T-helper 2 cell treated with Interferon-gamma antibody and Interleukin-4, amounts not matched to agents 100 ng/mL and 5 ng/mL, for 36 hours (primary cell): ENCODE data around the gene IGSF21. TPM values are rescaled to one million over a fixed set of nuclear protein-coding genes. Genes with fewer than 3 reads are reported as not detected.

Source experiments
- intact Hi-C: fragments of 100-400 bp; cut with micrococcal nuclease; formaldehyde crosslinking; loops from one replicate; pipeline ENCODE4 v1.15.1; 2023
- total RNA-seq: library from RNA; stranded (reverse); gene quantifications from 2 replicates; pipeline ENCODE4 v1.2.3, GENCODE V29; 2022

IGSF21 gene
- total RNA-seq, 1 donor from 2014 or later: not detected

DNA sequence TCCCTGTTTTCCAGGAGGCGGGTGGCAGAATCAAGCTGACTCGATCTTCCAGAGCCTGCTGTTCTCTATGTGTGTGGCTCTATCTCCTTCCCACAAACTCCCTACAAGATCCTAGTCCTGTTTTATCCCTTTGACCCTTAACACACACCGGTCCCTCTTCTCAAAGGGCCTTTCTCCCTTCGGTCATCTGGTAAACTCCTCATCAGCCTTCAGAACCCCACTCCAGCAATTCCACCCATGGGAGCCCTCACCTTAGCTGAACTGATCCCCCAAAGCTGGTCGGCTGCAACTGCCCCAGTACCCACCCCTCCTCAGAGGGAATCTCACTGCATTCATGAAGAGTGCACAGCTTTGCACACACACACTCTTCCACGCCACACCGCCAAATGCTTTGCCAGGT lies 184.9 kb downstream of the IGSF21 start:
- intact Hi-C loops: no loop called here

DNA sequence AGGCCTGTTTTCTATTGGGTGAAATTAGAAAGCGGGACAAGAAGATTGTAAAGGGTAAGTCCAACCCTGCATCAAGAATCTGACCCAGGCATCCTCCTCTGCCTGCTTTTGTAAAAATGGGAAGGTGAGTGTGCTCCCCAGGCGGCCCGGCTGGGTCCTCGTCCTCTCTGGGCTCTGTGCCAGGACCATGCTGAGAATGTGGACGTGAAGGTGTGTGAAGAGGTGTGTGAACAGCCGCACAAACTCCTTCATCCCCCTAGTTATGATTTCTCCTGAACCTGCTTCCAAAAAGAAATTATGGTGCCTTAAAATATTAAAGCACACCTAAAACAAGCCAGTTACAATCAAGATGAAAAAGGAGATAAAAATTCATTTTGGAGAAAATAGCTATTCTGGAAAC lies 185.7 kb downstream of the IGSF21 start:
- intact Hi-C loops: no loop called here

DNA sequence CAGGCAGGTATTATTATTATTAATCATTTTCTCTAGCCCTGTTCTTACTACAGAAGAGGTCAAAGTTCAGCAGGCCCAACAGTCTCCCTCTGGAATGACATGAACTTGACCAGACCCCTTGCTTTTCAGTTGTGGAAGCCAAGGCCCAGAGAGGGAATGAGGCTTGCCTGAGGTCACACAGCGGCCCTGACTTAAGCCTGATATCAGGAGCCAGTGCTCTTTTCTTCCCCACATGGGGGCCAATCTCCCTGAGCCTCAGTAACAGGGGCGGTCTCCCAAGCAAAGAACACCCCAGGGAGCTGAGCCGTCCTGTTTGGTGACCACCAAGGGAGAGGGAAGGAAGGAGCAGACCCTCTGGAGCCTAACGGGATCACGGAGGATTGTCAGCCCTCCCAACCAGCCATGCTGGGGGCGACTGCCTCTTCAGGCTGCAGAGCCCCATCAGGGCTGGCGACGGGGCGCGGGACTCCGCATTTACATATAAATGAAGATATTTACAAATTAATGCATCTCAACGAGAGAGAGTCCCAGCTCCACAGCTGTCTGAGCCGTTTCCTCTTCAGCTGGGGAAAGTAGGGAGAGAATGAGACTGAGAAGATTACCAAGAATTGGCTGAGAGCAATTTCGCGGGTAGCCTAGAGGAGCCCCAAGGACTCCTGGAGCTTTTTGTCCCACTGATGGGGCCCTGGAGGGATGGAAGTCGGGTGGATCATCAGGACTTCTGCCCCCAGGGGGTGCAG lies 187.0 kb downstream of the IGSF21 start:
- intact Hi-C loops: no loop called here

DNA sequence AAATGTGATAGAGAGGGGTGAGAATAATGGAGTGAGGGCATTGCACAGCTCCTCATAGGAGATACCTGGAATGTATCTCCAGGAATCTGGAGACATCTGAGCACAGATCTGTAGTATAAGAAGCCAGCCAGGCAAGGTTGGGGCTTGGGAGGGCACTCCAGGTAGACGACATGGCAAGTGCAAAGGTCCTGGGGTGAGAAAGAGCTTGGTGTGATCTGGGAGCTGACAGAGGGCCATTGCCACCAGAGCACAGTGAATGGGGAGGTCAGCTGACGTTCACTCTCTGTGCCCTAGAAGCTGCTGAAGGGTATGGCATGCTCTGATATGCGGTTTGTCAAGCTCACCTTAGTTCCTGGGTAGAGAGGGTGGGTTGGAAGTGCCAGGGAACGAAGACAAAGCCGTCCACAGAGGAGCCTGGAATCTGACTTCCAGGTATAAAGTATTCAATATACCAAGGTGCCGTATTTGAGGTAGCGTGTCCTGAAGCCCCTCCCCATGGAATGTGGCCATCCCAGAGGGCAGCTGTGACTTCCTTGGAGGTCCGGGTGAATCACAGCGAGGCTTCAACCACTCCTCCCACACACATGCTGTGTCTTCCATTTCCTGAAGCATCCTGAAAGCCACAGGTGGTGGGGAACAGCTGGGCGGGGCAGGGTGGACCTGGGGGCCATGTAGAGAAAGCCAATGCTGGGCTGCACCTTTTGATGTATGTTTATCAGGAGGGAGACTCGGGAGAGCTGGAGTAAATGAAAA lies 190.5 kb downstream of the IGSF21 start:
- intact Hi-C loops: no loop called here

DNA sequence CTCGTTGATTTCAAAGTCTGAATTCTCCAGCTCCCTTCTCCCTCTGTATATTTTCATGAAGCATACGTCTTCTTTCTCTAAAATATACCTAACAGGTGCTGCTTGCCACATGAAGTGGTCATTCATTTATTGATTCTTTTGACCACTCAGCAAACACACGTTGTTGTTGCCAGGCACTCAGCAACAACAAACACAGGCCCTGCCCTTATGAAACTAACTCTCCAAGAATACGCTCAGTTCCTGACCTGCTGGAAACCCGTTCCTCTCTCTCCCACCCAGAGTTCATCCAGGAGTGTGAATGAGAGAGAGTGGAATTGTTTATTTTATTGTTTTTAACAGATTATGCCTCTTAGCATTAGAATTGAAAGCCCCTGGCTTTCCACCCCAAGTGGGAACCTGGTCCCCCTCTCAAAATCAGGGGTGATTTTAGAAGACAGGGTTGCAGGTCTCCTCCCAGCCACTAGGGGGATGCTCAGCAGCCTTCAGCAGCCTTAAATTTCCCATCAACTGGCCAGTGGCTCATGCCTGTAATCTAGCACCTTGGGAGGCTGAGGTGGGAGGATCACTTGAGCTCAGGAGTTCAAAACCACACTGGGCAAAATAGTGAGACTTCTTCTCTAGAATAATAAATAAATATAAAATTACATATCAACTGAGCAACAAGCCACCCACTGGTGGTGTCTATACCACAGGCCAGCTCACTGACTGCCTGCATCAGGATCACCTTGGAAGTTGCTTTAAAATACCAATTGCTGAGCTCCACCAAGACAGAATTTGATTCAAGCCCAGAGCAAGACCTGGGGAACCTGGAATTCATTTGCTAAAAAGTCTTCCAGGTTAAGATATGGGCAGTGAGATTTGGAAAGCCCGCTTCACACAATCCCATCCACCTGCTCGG lies 192.1 kb downstream of the IGSF21 start:
- intact Hi-C loops: no loop called here

DNA sequence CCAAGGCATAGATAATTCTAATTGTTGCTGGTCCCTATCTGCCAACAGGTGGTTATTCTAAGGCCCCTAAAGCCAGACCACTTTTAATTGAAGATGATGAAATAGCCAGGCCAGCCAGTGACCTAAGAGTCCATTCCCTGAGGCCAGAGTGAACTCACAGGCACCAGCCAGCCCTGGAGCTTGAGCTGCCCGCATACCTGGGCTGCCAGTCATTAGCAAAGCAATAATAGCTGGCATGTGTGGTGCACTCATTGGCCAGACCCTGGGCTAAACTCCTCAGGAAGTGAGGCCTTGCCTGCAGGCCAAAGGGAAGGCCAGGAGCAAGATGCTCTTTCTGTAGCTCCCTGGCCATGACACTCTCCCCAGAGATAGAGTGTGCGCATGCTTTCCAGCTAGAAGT lies 192.8 kb downstream of the IGSF21 start:
- intact Hi-C loops: no loop called here

DNA sequence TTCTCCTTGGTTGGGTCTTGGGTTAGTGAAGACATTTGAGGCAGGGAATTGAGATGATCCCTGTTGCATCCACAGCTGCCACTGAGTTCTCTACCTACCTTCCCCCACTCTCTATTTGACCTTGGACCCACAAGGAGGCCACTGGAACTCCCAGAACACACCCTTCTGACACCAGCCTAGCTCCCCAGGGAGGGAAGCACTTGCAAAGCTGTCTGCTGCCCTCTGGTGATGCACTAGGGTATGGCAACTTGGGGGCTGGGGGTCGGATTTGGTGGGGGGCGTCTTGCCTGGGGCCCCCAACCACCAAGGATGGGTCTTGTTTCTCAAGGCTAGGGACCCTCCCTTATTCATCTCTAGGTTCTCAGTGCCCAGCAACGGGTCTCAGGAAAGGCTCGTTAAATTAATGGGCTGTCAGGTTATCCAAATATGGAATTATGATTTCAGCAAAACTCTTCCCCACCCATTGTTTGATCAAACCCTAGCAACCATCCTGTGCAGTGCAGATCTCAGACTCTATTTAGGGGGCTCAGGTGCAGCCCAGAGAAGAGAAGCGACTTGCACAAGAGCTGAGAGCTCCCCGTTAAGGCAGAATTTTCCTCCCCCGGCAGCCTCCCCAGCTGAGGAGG lies 195.3 kb downstream of the IGSF21 start:
- intact Hi-C loops: no loop called here

DNA sequence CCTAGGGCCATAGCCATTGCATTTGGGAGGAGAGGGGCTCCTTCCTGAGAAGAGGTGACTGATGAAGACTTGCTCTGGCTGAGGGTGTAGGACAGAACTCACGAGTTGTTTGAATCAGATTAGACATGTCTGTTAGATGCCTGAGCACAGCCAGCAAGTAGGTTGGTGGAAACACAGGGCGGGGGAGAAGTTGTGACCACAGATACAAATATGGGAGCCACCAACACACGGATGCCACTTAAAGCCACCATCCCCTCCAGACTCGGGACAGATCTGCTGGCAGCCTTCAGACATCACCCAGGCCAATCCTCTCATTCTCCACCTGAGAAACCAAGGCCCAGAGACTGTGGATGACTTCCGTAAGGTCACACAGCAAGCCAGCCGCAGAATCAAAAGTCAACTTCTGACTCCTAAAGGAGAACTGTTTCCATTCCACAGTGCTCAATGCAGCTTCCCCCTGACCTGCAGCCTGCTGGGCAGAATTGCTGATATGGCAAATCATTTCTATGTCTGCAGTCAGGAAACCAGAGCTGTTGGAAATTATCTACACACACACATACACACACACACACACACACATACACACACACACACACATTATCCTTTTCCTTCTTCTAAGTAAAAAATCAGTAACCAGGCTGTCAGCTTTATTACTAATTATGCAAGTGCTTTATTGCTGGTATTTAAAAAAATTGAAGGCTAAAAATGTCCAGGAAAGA lies 196.7 kb downstream of the IGSF21 start:
- intact Hi-C loops: no loop called here

DNA sequence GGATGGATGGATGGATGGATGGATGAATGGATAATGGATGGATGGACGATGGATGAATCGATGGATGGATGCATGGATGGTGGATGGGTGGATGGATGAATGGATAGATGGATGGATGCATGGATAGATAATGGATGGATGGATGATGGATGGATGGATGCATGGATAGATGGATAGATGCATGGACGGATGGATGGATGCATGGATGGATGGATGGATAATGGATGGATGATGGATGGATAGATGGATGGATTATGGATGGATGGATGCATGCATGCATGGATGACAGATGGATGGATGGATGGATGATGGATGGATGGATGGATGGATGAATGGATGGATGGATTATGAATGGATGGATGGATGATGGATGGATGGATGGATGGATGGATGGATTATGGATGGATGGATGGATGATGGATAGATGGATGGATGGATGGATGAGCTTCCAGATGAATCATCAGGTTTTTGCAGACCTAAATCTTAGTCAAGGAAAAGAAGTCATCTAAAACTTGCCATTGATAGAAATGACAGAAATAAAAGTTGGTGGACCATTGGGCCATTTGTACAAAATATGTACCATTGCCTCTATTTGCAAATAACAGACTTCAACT lies 197.7 kb downstream of the IGSF21 start:
- intact Hi-C loops: no loop called here

DNA sequence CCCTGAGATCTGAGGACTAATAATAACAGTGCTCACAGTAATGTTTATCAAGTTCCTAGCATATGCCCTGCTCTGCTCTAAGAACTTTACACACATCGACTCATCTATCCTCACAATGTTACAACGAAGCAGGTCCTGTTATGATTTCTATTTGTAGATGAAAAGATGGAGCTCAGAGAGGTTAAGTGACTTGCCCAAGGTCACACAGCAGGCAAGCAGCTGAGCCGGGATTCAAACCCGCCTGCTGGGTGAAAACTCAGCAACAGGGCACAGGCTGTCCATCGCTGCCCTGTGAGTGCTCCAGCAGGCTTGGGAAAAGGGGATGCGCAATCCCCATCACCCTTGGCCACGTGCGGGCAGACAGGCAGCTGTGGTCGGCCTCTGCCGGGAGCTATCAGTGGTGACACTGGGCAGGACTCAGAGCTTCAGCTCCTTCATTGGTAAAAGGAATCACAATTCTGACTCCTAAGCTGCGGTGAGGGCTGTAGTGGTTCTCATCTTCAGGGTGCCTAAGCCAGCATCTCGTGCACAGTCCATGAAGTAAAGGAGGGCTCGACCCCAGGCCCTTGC lies 199.8 kb downstream of the IGSF21 start:
- intact Hi-C loops: no loop called here

DNA sequence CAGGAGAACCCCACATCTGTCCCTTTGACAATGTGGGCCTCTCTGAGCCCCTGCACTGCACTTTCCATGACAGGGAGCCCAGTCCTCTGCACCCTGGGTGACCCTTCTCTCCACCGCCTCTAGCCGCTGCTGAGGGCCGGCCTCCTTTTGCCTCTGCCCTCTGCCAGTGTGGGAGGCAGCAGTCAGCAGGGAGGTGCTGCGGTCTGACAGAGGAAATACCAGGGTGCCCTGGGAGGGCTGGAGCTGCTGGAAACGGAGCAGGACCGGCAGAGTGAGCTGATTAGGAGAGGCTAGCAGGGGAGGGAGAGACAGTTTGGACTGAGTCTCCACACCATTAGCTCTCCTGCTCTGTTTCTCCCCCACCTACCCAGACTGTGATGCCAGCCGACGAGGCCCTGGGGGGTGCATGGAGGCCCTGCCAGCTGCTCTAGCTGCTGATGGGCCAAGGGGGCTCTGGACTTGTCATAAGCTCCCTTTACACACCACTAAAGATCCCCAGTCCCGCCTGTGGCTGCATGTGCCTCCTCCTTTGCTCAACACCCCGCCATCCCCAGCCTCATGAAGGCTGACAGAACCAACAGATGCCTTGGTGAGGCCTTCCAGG lies 202.1 kb downstream of the IGSF21 start:
- intact Hi-C loops: no loop called here

DNA sequence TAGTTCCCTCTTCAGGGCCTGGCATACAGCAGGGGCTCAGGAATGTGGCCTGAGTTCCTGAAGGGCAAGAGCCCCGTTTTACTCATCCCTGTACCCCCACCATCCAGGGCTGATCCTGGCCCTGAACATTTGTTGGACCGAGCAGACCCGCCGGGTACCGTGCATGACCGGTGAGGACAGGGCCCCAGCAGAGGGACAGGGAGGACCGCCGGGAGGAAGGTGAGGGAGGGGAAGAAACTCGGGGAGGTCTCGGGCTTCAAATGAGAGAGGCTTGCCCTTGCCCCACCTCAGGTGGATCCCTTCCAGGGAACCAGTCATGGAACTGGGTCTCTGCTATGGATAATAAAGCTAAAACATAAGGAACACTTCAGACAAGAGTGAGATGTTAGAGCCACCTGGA lies 205.4 kb downstream of the IGSF21 start:
- intact Hi-C loops: no loop called here

DNA sequence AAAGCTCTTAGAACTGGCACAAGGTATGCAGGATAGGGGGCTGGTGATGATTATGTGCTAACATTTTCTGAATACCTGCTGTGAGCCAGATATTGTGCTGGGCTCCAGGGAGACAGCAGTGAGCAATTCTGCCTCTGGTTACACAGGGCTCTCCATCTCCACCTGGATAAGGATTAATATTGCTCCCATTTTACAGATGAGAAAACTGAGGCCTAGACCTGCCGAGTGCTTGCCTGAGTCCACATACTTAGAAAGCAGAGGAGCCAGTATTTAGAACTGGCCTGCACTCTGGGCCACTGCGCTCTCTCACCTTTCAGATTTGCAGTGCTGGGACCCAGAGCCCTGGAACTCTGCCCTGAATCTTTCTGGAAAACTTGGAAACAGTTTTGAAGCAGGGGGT lies 205.9 kb downstream of the IGSF21 start:
- intact Hi-C loops: no loop called here

DNA sequence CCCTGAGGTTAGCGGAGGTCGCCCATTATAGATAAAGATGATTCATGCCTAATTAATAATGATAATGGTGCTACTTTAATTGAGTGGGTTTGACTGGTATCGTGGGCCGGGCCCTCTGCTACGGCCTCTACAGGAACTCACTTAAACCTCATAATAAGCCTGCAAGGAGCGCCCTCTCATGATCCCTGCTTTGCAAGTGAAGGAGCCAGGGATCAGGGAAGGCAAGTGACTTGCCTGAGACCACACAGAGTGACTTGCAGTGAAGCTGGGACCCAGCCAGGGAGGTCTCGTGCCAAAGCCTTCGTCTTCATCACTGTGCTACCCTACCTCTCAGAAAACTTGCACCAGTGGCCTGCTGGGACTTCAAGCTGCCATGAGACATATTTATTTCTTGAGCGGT lies 206.8 kb downstream of the IGSF21 start:
- intact Hi-C loops: no loop called here

DNA sequence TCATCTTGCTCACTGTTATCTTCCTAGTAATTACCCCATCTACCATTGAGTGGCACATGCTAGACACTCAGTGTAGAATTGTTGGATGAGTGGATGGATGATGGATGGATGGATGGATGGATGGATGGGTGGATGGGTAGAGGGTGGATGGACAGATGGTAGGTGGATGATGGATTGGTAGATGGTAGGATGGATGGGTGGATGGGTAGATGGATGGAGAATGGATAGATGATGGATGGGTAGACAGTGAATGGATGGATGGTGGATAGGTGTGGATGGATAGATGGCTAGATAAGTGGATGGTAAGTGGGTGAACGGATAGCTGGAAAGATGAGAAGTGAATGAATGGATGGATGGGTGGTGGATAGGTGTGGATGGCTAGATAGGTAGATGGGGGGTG lies 207.9 kb downstream of the IGSF21 start:
- intact Hi-C loops: no loop called here

DNA sequence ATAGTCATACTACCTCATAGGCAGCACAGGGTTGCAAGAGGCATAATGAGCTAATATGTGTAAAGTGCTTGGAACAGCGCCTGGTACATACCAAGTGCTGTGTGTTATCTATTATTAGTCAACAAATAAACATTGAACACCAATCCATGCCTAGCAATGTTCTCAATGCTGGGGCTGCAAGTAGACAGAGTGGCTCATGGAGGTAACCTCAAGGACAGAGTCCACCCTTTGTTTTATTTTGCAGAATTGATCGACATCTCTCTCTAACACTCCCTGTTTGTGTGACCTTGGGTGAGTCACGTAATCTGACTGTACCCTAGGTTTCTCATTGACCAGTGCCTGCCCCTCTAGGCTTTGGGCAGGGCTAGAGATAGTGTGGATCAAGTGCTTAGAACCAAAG lies 209.2 kb downstream of the IGSF21 start:
- intact Hi-C loops: no loop called here

DNA sequence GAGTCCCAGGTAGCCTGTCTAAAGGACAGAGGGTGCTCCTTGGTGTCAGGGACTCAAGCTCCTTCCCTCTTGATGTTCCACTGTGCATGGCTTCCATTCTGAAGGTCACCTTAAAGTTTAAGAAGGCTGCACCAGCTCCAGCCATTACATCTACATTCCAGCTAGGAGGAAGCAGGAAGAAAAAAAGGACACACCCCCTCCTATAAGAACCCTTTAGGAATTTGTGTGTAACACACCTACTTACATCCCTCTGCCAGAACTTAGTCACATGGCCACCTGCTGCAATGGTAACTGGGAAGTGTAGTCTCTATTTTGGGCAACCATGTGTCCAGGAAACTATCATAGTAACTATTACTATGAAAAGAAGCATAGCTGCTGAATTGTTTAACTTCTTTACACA lies 211.5 kb downstream of the IGSF21 start:
- intact Hi-C loops: no loop called here

DNA sequence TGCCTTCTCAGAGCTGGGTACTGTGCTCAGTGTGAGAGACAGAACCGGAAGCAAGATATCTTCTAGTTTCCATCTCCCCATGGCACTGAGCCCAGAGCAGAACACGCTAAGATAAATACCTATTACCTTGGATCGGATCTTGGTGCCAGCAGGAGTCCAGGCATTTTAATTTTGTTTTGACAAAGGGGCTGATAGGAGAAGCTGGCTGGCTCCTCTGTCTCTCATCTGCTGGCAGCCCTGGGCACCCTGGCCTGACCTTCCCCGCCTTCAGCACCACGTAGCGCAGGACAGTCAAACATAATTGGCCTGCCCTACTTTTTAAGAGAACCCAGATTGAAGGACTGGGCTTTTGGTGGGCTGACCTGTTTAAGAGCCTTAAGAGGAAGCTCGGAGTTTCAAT lies 212.5 kb downstream of the IGSF21 start:
- intact Hi-C loops: no loop called here

DNA sequence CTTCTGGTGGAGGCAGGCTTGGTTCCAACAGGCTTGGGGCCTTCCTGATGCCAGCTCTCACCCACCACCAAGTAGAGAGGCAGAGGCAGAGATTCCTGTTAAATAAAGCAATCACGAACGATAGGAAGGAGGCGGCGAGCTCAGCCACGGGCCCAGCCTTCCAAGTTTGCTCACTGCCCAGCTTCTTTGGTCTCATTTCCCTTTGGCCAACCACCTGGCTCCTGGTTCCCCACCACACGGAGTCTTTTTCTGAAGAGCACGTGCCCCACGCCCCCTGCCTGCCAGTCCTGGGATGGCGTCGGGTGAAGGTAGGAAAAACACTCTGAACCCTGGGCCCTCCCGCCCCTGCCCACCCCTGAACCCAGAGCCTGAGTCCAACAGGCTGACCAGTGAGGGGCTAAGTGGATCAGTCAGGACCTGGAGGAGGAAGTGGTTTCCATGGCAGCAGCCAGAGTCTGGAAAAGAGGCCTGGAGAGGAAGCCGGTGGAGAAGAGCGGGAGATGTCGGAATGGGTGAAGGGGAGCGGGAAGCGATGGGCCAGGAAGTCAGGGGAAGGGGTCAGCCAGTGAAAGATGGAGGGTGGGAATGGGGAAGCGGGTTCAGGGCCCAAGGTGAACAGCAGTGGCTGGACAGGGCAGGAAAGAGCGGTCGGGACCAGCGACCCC lies 214.9 kb downstream of the IGSF21 start:
- intact Hi-C loops: no loop called here
